Naive thymus-derived CD4-positive, alpha-beta T cell (primary cell): ENCODE measurements around the gene CMIP. TPM values are rescaled to one million over a fixed set of nuclear protein-coding genes. Genes with fewer than 3 reads are reported as not detected.

ENCODE experiments used
- ATAC-seq: fragments of 150-1000 bp; cut with Tn5 transposase; 2 replicates; pipeline ENCODE4 v1.10.0; 2021; ENCODE audit warnings: mild to moderate bottlenecking, moderate library complexity
- CTCF ChIA-PET: fragments of 350-600 bp; sonication (Branson Sonifier 250); formaldehyde crosslinking; loops from one replicate; lab custom pipeline; 2021; ENCODE audit warnings: antibody characterized with exemption; lab: Charles Lee
- POLR2A ChIA-PET: fragments of 350-600 bp; sonication (Branson Sonifier 250); formaldehyde crosslinking; loops from one replicate; lab custom pipeline; 2021; ENCODE audit warnings: antibody characterized with exemption, inconsistent platforms; lab: Charles Lee
- DNase-seq, 9 donors: peaks; one replicate each; pipeline versions ENCODE4 v3.0.0 to v3.0.0-alpha.2; 2020 to 2022; ENCODE audit warnings: mixed read lengths in 1 of 9
- H3K27ac ChIP-seq: one replicate; pipeline ENCODE4 v1.7.0; 2013; ENCODE audit warnings: mild to moderate bottlenecking, low read depth, low read length, moderate library complexity
- H3K27me3 ChIP-seq, 2 donors: one replicate each; pipeline ENCODE4 v1.7.0; 2013; ENCODE audit warnings: low read length in 2 of 2, mild to moderate bottlenecking in 2 of 2, moderate library complexity in 2 of 2; ENCODE audit not compliant: control insufficient read depth in 2 of 2, insufficient read depth in 2 of 2
- H3K36me3 ChIP-seq, 3 experiments: 1 replicate in 2 of 3; 2 replicates in 1 of 3; pipeline ENCODE4 v1.7.0; 2013; ENCODE audit warnings: low read length in 3 of 3, mild to moderate bottlenecking in 3 of 3, moderate library complexity in 1 of 3; ENCODE audit not compliant: insufficient read depth in 3 of 3, control insufficient read depth in 2 of 3
- H3K4me1 ChIP-seq, 2 donors: one replicate each; pipeline ENCODE4 v1.7.0; 2013; ENCODE audit warnings: low read length in 2 of 2, mild to moderate bottlenecking in 2 of 2, moderate library complexity in 1 of 2; ENCODE audit not compliant: control insufficient read depth in 2 of 2, insufficient read depth in 2 of 2
- H3K4me3 ChIP-seq: 2 replicates; pipeline ENCODE4 v1.7.0; 2013; ENCODE audit warnings: mild to moderate bottlenecking, low read length
- H3K9me3 ChIP-seq, 3 experiments: 1 replicate in 2 of 3; 2 replicates in 1 of 3; pipeline ENCODE4 v1.7.0; 2013; ENCODE audit warnings: low read length in 3 of 3; ENCODE audit not compliant: control insufficient read depth in 2 of 3
- H3K27ac Mint-ChIP-seq, 9 donors: one replicate each; pipeline ENCODE4 v1.8.0; 2020 to 2022; ENCODE audit warnings: mixed read lengths in 9 of 9, mild to moderate bottlenecking in 8 of 9, moderate library complexity in 5 of 9, inconsistent platforms in 2 of 9
- H3K27me3 Mint-ChIP-seq, 5 donors: one replicate each; pipeline ENCODE4 v1.8.0; 2021 to 2022; ENCODE audit warnings: mixed read lengths in 5 of 5, mild to moderate bottlenecking in 1 of 5
- H3K36me3 Mint-ChIP-seq, 5 donors: one replicate each; pipeline ENCODE4 v1.8.0; 2020 to 2022; ENCODE audit warnings: mixed read lengths in 5 of 5, mild to moderate bottlenecking in 3 of 5, inconsistent platforms in 1 of 5
- H3K4me1 Mint-ChIP-seq, 7 donors: one replicate each; pipeline ENCODE4 v1.8.0; 2020 to 2022; ENCODE audit warnings: mixed read lengths in 7 of 7, mild to moderate bottlenecking in 3 of 7, inconsistent platforms in 1 of 7
- H3K4me3 Mint-ChIP-seq, 10 donors: one replicate each; pipeline ENCODE4 v1.8.0; 2020 to 2022; ENCODE audit warnings: mild to moderate bottlenecking in 10 of 10, mixed read lengths in 10 of 10, moderate library complexity in 6 of 10, inconsistent platforms in 2 of 10
- H3K9me3 Mint-ChIP-seq, 11 donors: one replicate each; pipeline ENCODE4 v1.8.0; 2020 to 2022; ENCODE audit warnings: mixed read lengths in 11 of 11, mild to moderate bottlenecking in 4 of 11, inconsistent platforms in 1 of 11, moderate library complexity in 1 of 11
- intact Hi-C, 2 donors: fragments of 100-400 bp; cut with micrococcal nuclease; formaldehyde crosslinking; loops; one replicate each; pipeline ENCODE4 v1.15.1; 2023
- polyA plus RNA-seq, 2 donors: library from polyadenylated mRNA; unstranded; fragments of 300-500 nt; fragmentation: Illumina TruSeq; gene quantifications; one replicate each; pipeline ENCODE4 v1.2.3, GENCODE V29; 2021
- total RNA-seq, 6 experiments: library from RNA in 5 of 6; stranded (reverse) in 5 of 6; gene quantifications; 1 replicate in 5 of 6; 2 replicates in 1 of 6; pipeline ENCODE4 v1.2.3 and lab custom pipeline; 2021 to 2026

The CMIP gene
- total and polyA plus RNA-seq, 7 experiments from 2014 or later = 0.66 to 75.4 (median 34.3) TPM

DNA sequence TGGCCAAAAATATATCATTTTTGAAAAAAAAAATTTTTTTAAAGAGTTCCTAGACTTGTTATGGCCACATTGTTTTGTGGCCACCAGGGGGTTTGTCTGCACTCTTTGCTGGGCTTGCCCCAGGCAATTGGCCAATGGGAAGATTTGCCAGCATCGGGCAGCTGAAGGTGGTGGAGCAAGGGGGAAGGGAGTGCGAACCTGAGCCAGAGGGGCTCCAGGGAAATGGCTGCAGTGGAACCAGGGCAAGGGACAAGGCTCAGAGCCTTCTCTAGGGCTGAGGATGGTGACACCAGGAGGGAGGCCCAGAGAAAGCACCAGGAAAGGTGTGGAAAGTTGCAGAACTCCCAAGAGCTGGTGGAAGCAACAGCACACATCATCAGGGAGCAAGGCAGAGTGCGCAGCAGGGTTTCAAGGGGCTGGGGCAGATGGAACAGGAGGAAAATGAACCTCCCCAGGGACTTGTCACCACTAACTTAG is 15.5 kb upstream of the CMIP start:
- Histone ChIP-seq H3K27ac (no peak overlapping the region), H3K36me3 (no peaks in the 10 kb centered on the region), H3K9me3 (no peaks in the 10 kb centered on the region), H3K4me3 (no peak overlapping the region), H3K27me3 (no peaks in the 10 kb centered on the region), H3K4me1 (peaks cover 4 to 5% of the 10 kb centered on the region in 2 donors)
- Mint-ChIP-seq H3K36me3 (peaks cover 0 to 2% (median 0%) of the 10 kb centered on the region in 5 donors), H3K27me3 (peaks cover 0 to 11% (median 0%) of the 10 kb centered on the region in 5 donors), H3K27ac (peak overlapping the region in 2 of 9 donors; percentile 37 to 65), H3K4me1 (peaks cover 15 to 19% (median 17%) of the 10 kb centered on the region in 7 donors), H3K9me3 (peaks cover 0 to 2% (median 0%) of the 10 kb centered on the region in 11 donors), H3K4me3 (no peak overlapping the region)
- intact Hi-C loops = loop anchor here in 1 of 2 donors (1.0 kb wide), 1 partner anchor 41 kb away; no protein-coding TSS in a partner anchor
- ATAC-seq (peak; percentile 59), DNase-seq (no peak)
- POLR2A ChIA-PET = no interaction called here
- CTCF ChIA-PET = interaction anchor here (1.2 kb wide), 1 partner anchor 41 kb away, joined by 4 read pairs; no protein-coding TSS in a partner anchor

GRCh38 chr16:81431554-81432353 is 12.9 kb upstream of the CMIP start:
- ATAC-seq (peak; percentile 85), DNase-seq (no peak)
- ChIA-PET POLR2A (no interaction called here), CTCF (no interaction called here)
- H3K9me3 Mint-ChIP-seq = no peaks in the 10 kb centered on the region
- Histone ChIP-seq H3K4me3 (no peak overlapping the region), H3K36me3 (no peaks in the 10 kb centered on the region), H3K27me3 (no peaks in the 10 kb centered on the region), H3K27ac (no peak overlapping the region), H3K9me3 (no peaks in the 10 kb centered on the region), H3K4me1 (no peaks in the 10 kb centered on the region)
- no peaks in the 10 kb centered on the region for H3K36me3 Mint-ChIP-seq
- H3K4me3 Mint-ChIP-seq = no peak overlapping the region
- intact Hi-C loops = no loop called here
- peaks cover 0 to 21% (median 0%) of the 10 kb centered on the region in 5 donors for H3K27me3 Mint-ChIP-seq
- H3K4me1 Mint-ChIP-seq = peaks cover 0 to 9% (median 4%) of the 10 kb centered on the region in 7 donors
- peak overlapping the region in 1 of 9 donors; percentile 79 for H3K27ac Mint-ChIP-seq

DNA sequence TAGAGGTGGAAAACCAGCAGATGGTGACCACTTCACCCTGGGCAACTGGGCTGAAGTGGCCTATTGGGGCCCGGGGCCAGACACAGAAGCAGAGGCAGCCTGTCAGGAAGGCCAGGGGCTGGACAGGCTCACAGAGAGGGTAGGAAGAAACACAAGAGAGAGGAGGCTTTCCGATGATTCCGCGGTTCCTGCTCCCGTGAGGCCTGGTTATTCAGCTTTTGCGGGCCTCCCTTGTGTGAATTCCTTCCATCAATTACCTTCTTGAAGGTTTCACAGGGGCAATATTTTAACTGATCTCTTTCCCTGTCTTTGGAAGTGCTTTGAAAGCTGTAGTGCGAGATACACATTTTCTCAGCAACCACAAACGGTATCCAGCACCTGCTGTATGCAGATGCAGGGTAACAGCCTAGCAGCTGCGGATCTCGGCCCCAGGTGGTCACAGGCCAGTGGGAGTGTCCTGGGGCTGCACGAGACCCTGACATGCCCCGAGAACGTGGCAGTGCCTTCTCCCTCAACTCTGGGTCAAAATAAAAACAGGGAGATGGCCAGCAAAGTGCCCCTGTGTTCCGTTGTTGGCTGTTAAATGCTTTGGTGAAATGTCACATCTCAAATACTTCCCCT is 11.6 kb upstream of the CMIP start:
- H3K36me3 Mint-ChIP-seq = no peaks in the 10 kb centered on the region
- Histone ChIP-seq H3K4me3 (no peak overlapping the region), H3K27ac (no peak overlapping the region), H3K36me3 (no peaks in the 10 kb centered on the region), H3K9me3 (no peaks in the 10 kb centered on the region), H3K27me3 (peaks cover 0 to under 1% of the 10 kb centered on the region in 2 donors), H3K4me1 (no peaks in the 10 kb centered on the region)
- DNase-seq (no peak), ATAC-seq (no peak)
- no peaks in the 10 kb centered on the region for H3K9me3 Mint-ChIP-seq
- intact Hi-C loops = no loop called here
- H3K4me3 Mint-ChIP-seq = no peak overlapping the region
- H3K27ac Mint-ChIP-seq = no peak overlapping the region
- ChIA-PET CTCF (no interaction called here), POLR2A (interaction anchor here (1.3 kb wide), 1 partner anchor 10 kb away, joined by 3 read pairs; no protein-coding TSS in a partner anchor)
- H3K27me3 Mint-ChIP-seq = peaks cover 0 to 28% (median 0%) of the 10 kb centered on the region in 5 donors
- peaks cover 0 to 9% (median 4%) of the 10 kb centered on the region in 7 donors for H3K4me1 Mint-ChIP-seq

DNA sequence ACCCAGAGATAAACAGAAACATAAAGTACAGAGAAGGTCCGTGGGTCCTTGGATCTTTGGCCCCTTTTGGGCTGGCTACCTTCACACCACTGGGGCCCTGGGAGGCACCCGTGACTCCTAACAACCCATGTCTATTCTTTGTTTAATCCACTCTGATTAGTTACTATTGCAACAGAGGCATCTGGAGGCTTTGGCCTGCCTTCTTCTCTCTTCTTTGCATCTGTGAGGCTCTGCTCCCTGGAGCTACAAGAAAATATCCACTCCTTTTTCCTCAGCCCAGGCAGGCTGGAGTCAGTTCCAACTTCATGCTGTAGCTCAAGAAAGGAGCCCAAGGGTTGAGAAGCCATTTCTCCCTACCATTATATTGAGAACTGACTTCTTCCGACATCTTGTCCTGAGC is 9.5 kb upstream of the CMIP start:
- Mint-ChIP-seq H3K4me1 (peaks cover 0 to 8% (median 0%) of the 10 kb centered on the region in 7 donors), H3K9me3 (no peaks in the 10 kb centered on the region), H3K36me3 (no peaks in the 10 kb centered on the region), H3K27me3 (peaks cover 0 to 38% (median 0%) of the 10 kb centered on the region in 5 donors), H3K4me3 (no peak overlapping the region), H3K27ac (no peak overlapping the region)
- no peak overlapping the region for H3K27ac ChIP-seq
- ATAC-seq = no peak
- no peaks in the 10 kb centered on the region for H3K9me3 ChIP-seq
- H3K4me3 ChIP-seq = no peak overlapping the region
- POLR2A ChIA-PET = interaction anchor here (1.0 kb wide), 1 partner anchor 11 kb away, joined by 4 read pairs; no protein-coding TSS in a partner anchor
- CTCF ChIA-PET = interaction anchor here (1.1 kb wide), 1 partner anchor 21 kb away, joined by 3 read pairs; no protein-coding TSS in a partner anchor
- H3K27me3 ChIP-seq = peaks cover 0 to 4% of the 10 kb centered on the region in 2 donors
- intact Hi-C loops = no loop called here
- H3K36me3 ChIP-seq = no peaks in the 10 kb centered on the region
- no peak for DNase-seq
- no peaks in the 10 kb centered on the region for H3K4me1 ChIP-seq

- Mint-ChIP-seq H3K36me3 (no peaks in the 10 kb centered on the region), H3K4me1 (peaks cover 0 to 8% (median 0%) of the 10 kb centered on the region in 7 donors), H3K27me3 (peaks cover 0 to 41% (median 0%) of the 10 kb centered on the region in 5 donors), H3K27ac (no peak overlapping the region), H3K4me3 (no peak overlapping the region), H3K9me3 (no peaks in the 10 kb centered on the region)
- ChIA-PET POLR2A (interaction anchor here (1.0 kb wide), 1 partner anchor 11 kb away, joined by 4 read pairs; no protein-coding TSS in a partner anchor), CTCF (interaction anchor here (1.1 kb wide), 1 partner anchor 22 kb away, joined by 3 read pairs; no protein-coding TSS in a partner anchor)
- DNase-seq = no peak
- peaks cover 0 to 4% of the 10 kb centered on the region in 2 donors for H3K27me3 ChIP-seq
- no peaks in the 10 kb centered on the region for H3K36me3 ChIP-seq
- H3K4me3 ChIP-seq = no peak overlapping the region
- no peaks in the 10 kb centered on the region for H3K4me1 ChIP-seq
- no peaks in the 10 kb centered on the region for H3K9me3 ChIP-seq
- no peak for ATAC-seq
- intact Hi-C loops = no loop called here
- no peak overlapping the region for H3K27ac ChIP-seq
Measured at GRCh38 chr16:81435567-81435966, 9.0 kb upstream of the CMIP start.

DNA sequence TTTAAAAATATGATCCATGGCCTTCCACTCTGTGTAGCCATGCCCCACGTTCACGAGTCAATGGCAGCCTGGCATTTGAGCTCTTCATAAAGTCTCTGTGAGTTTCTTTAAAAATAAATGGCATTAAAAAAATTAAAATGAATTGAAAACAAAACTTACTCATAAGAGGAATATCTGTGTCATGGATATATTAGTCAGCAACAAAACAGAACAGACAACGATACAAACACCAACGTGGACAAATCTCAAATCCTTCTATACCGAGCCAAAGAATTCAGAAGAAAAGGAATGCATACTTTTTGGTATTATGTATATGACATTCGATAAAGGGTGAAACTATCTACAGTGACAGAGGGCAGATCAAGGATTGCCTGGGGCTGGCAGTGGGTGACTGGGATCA is 8.2 kb upstream of the CMIP start:
- Histone ChIP-seq H3K4me1 (no peaks in the 10 kb centered on the region), H3K4me3 (no peak overlapping the region), H3K9me3 (no peaks in the 10 kb centered on the region), H3K27me3 (peaks cover 0 to 4% of the 10 kb centered on the region in 2 donors), H3K36me3 (no peaks in the 10 kb centered on the region), H3K27ac (no peak overlapping the region)
- H3K9me3 Mint-ChIP-seq = no peaks in the 10 kb centered on the region
- ChIA-PET POLR2A (no interaction called here), CTCF (no interaction called here)
- H3K27me3 Mint-ChIP-seq = peaks cover 0 to 49% (median 0%) of the 10 kb centered on the region in 5 donors
- DNase-seq (no peak), ATAC-seq (no peak)
- H3K4me1 Mint-ChIP-seq = peaks cover 0 to 8% (median 0%) of the 10 kb centered on the region in 7 donors
- no peak overlapping the region for H3K27ac Mint-ChIP-seq
- H3K4me3 Mint-ChIP-seq = no peak overlapping the region
- intact Hi-C loops = no loop called here
- no peaks in the 10 kb centered on the region for H3K36me3 Mint-ChIP-seq
